ENCODE measurements around the gene MAP2K7.

DNA sequence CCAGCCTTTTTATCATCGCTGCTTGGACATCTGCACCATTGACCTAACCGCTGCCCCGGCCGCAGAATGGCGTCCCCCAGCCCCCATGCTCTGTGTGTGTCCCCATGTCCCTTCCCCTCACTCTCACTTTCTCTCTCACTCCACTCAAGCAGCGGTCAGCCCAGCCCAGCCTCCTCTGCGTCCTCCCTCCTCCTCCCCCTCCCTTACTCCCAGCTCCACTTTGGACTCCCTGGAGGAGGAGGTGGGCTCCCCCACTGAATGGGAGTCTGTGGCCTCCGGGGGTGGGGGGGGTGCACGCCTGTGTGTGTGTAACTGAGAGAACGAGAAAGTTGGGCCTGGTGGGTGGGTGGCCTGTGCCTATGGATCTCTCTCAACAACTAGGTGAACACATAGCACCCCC is 2.2 kb downstream of the MAP2K7 start:
- TF ChIP-seq, protein P1, sequence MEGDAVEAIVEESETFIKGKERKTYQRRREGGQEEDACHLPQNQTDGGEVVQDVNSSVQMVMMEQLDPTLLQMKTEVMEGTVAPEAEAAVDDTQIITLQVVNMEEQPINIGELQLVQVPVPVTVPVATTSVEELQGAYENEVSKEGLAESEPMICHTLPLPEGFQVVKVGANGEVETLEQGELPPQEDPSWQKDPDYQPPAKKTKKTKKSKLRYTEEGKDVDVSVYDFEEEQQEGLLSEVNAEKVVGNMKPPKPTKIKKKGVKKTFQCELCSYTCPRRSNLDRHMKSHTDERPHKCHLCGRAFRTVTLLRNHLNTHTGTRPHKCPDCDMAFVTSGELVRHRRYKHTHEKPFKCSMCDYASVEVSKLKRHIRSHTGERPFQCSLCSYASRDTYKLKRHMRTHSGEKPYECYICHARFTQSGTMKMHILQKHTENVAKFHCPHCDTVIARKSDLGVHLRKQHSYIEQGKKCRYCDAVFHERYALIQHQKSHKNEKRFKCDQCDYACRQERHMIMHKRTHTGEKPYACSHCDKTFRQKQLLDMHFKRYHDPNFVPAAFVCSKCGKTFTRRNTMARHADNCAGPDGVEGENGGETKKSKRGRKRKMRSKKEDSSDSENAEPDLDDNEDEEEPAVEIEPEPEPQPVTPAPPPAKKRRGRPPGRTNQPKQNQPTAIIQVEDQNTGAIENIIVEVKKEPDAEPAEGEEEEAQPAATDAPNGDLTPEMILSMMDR (IDR thresholded peaks at IDR 0.05): no peak
- no peak for TF ChIP-seq POLR2A (IDR thresholded peaks at IDR 0.05)
